Karpas-422 (cell line): Measurements from ENCODE around the gene ITGA7. TPM values are rescaled to one million over a fixed set of nuclear protein-coding genes. Genes with fewer than 3 reads are reported as not detected.

Experiments
- DNase-seq: peaks from one replicate; pipeline ENCODE4 v3.0.0-alpha.2; 2015
- H2AFZ ChIP-seq: fragments of 200-600 bp; sonication (generic); 2 replicates; pipeline ENCODE4 v1.6.1; 2014; ENCODE audit warnings: antibody characterized with exemption, low read length, mixed read lengths
- H3K27ac ChIP-seq: fragments of 200-600 bp; sonication (generic); 2 replicates; pipeline ENCODE4 v1.5.1; 2014; ENCODE audit warnings: mild to moderate bottlenecking, low read length, moderate library complexity
- H3K27me3 ChIP-seq: fragments of 200-600 bp; sonication (generic); 2 replicates; pipeline ENCODE4 v1.6.1; 2014; ENCODE audit warnings: low read length, mixed read lengths
- H3K36me3 ChIP-seq: fragments of 200-600 bp; sonication (generic); 2 replicates; pipeline ENCODE4 v1.6.1; 2014; ENCODE audit warnings: low read length, mixed read lengths; ENCODE audit not compliant: insufficient read depth
- H3K4me1 ChIP-seq: fragments of 200-600 bp; sonication (generic); 2 replicates; pipeline ENCODE4 v1.6.1; 2014; ENCODE audit warnings: mild to moderate bottlenecking, low read length, mixed read lengths
- H3K4me2 ChIP-seq: fragments of 200-600 bp; sonication (generic); 2 replicates; pipeline ENCODE4 v1.6.1; 2014; ENCODE audit warnings: low read length, low read depth, mild to moderate bottlenecking; ENCODE audit not compliant: poor library complexity, severe bottlenecking
- H3K4me3 ChIP-seq: fragments of 200-600 bp; sonication (generic); 2 replicates; pipeline ENCODE4 v1.5.1; 2014; ENCODE audit warnings: mild to moderate bottlenecking, antibody characterized with exemption, low read length, mixed read lengths
- H3K79me2 ChIP-seq: fragments of 200-600 bp; sonication (generic); 2 replicates; pipeline ENCODE4 v1.6.1; 2014; ENCODE audit warnings: mild to moderate bottlenecking, low read length, mixed read lengths
- H3K9ac ChIP-seq: fragments of 200-600 bp; sonication (generic); 2 replicates; pipeline ENCODE4 v1.6.0; 2014; ENCODE audit warnings: low read length
- H3K9me2 ChIP-seq: fragments of 200-600 bp; sonication (generic), shearing (Covaris generic); replicated peaks from 2 replicates; pipeline ENCODE4 v1.6.0; 2014; ENCODE audit warnings: mild to moderate bottlenecking, low read length, moderate library complexity; ENCODE audit not compliant: insufficient read depth
- H3K9me3 ChIP-seq: fragments of 300-700, 200-600 bp; sonication (generic); 2 replicates; pipeline ENCODE4 v1.6.1; 2014; ENCODE audit warnings: low read length, mixed read lengths
- H4K20me1 ChIP-seq: fragments of 200-600 bp; sonication (generic); 2 replicates; pipeline ENCODE4 v1.6.1; 2014; ENCODE audit warnings: mild to moderate bottlenecking, antibody characterized with exemption, low read length, low read depth; ENCODE audit not compliant: insufficient read depth
- total RNA-seq: library from RNA; depleted of rRNA; stranded (reverse); fragments of >200 nt; shearing (Covaris generic); gene quantifications from 2 replicates; pipeline ENCODE4 v1.2.3, GENCODE V29; 2014; ENCODE audit warnings: low replicate concordance; rRNA removed

Gene ITGA7
- 0.78 and 2.6 TPM in 2 replicates for total RNA-seq

- Histone ChIP-seq H4K20me1 (no peaks in the 10 kb centered on the region), H3K27ac (no peak within 1 kb of the TSS), H2AFZ (peak within 1 kb of the TSS; percentile 78), H3K4me2 (peak within 1 kb of the TSS; percentile 59), H3K9me3 (no peaks in the 10 kb centered on the region), H3K9ac (peak within 1 kb of the TSS; percentile 41), H3K36me3 (no peaks in the 10 kb centered on the region), H3K9me2 (no peaks in the 10 kb centered on the region), H3K4me1 (peaks cover 12% of the 10 kb centered on the region), H3K4me3 (peak within 1 kb of the TSS; percentile 62; the same call in 1 of the 2 replicates), H3K79me2 (no peaks in the 10 kb centered on the region), H3K27me3 (no peaks in the 10 kb centered on the region)
- DNase-seq, result no peak
These were observed at the start of gene ITGA7 for GRCh38 chr12:55707841-55708694. Gene ITGA7, minus strand, starts transcription at chr12:55707904. Its CDS starts 222 bp downstream, at chr12:55707682.

GRCh38 chr12:55755246-55755645, 47.5 kb upstream of the ITGA7 start:
- H4K20me1 ChIP-seq, result no peaks in the 10 kb centered on the region
- H3K27me3 ChIP-seq, result no peaks in the 10 kb centered on the region
- H3K9me3 ChIP-seq, result no peaks in the 10 kb centered on the region
- no peak overlapping the region for H3K4me2 ChIP-seq
- H3K9me2 ChIP-seq, result no peaks in the 10 kb centered on the region
- no peak overlapping the region for H3K27ac ChIP-seq
- no peak overlapping the region for H3K9ac ChIP-seq
- H2AFZ ChIP-seq, result no peak overlapping the region
- H3K4me3 ChIP-seq, result no peak overlapping the region
- no peaks in the 10 kb centered on the region for H3K4me1 ChIP-seq
- H3K36me3 ChIP-seq, result peaks cover 55% of the 10 kb centered on the region
- H3K79me2 ChIP-seq, result peaks cover 16% of the 10 kb centered on the region
- DNase-seq, result no peak

- no peak overlapping the region for H3K9ac ChIP-seq
- H3K79me2 ChIP-seq, result peaks cover 9% of the 10 kb centered on the region
- no peak overlapping the region for H3K27ac ChIP-seq
- H3K9me2 ChIP-seq, result no peaks in the 10 kb centered on the region
- no peak overlapping the region for H3K4me3 ChIP-seq
- no peak overlapping the region for H3K4me2 ChIP-seq
- peaks cover 14% of the 10 kb centered on the region for H3K36me3 ChIP-seq
- DNase-seq, result no peak
- H3K9me3 ChIP-seq, result no peaks in the 10 kb centered on the region
- peaks cover 46% of the 10 kb centered on the region for H3K4me1 ChIP-seq
- H3K27me3 ChIP-seq, result no peaks in the 10 kb centered on the region
- H4K20me1 ChIP-seq, result peaks cover 14% of the 10 kb centered on the region
- H2AFZ ChIP-seq, result no peak overlapping the region
These were observed 40.7 kb upstream of the ITGA7 start for GRCh38 chr12:55748230-55748993.

- no peak overlapping the region for H3K4me2 ChIP-seq
- no peak for DNase-seq
- no peak overlapping the region for H2AFZ ChIP-seq
- H3K79me2 ChIP-seq, result peaks cover 9% of the 10 kb centered on the region
- no peaks in the 10 kb centered on the region for H3K9me3 ChIP-seq
- H3K4me3 ChIP-seq, result no peak overlapping the region
- H3K27ac ChIP-seq, result no peak overlapping the region
- H3K9ac ChIP-seq, result no peak overlapping the region
- H3K27me3 ChIP-seq, result no peaks in the 10 kb centered on the region
- H3K9me2 ChIP-seq, result no peaks in the 10 kb centered on the region
- H3K4me1 ChIP-seq, result peaks cover 51% of the 10 kb centered on the region
- H3K36me3 ChIP-seq, result no peaks in the 10 kb centered on the region; the same call in 1 of the 2 replicates
- peaks cover 14% of the 10 kb centered on the region for H4K20me1 ChIP-seq
These were observed 39.2 kb upstream of the ITGA7 start for GRCh38 chr12:55746913-55747231.

- peak overlapping the region; percentile 68 for H3K27ac ChIP-seq
- H3K9ac ChIP-seq, result peak overlapping the region; percentile 77; the same call in 1 of the 2 replicates
- H3K36me3 ChIP-seq, result no peaks in the 10 kb centered on the region; the same call in 1 of the 2 replicates
- no peak overlapping the region for H3K4me3 ChIP-seq
- H3K79me2 ChIP-seq, result peaks cover 9% of the 10 kb centered on the region
- no peaks in the 10 kb centered on the region for H3K9me2 ChIP-seq
- H2AFZ ChIP-seq, result no peak overlapping the region
- no peak for DNase-seq
- H3K4me1 ChIP-seq, result peaks cover 51% of the 10 kb centered on the region
- peak overlapping the region; percentile 98 for H3K4me2 ChIP-seq
- H4K20me1 ChIP-seq, result peaks cover 14% of the 10 kb centered on the region
- H3K9me3 ChIP-seq, result no peaks in the 10 kb centered on the region
- H3K27me3 ChIP-seq, result no peaks in the 10 kb centered on the region
These were observed 38.6 kb upstream of the ITGA7 start for GRCh38 chr12:55746174-55746912.

- Histone ChIP-seq H3K9me3 (no peaks in the 10 kb centered on the region), H3K4me2 (peak overlapping the region; percentile 98), H2AFZ (no peak overlapping the region), H3K4me1 (peaks cover 51% of the 10 kb centered on the region), H3K27ac (peak overlapping the region; percentile 68), H3K9ac (peak overlapping the region; percentile 77), H3K79me2 (peaks cover 9% of the 10 kb centered on the region), H3K4me3 (peak overlapping the region; percentile 86), H3K36me3 (no peaks in the 10 kb centered on the region), H3K27me3 (no peaks in the 10 kb centered on the region), H4K20me1 (peaks cover 14% of the 10 kb centered on the region), H3K9me2 (no peaks in the 10 kb centered on the region)
- DNase-seq, result peak; percentile 79
These were observed 37.9 kb upstream of the ITGA7 start for GRCh38 chr12:55745361-55746173.

- Histone ChIP-seq H3K4me2 (peak overlapping the region; percentile 98), H3K4me1 (peaks cover 51% of the 10 kb centered on the region), H2AFZ (no peak overlapping the region), H3K4me3 (peak overlapping the region; percentile 86), H3K79me2 (peaks cover 9% of the 10 kb centered on the region), H3K36me3 (no peaks in the 10 kb centered on the region), H4K20me1 (peaks cover 14% of the 10 kb centered on the region), H3K27me3 (no peaks in the 10 kb centered on the region), H3K9ac (peak overlapping the region; percentile 77), H3K9me2 (no peaks in the 10 kb centered on the region), H3K27ac (peak overlapping the region; percentile 45), H3K9me3 (no peaks in the 10 kb centered on the region)
- DNase-seq, result no peak
These were observed 36.8 kb upstream of the ITGA7 start for GRCh38 chr12:55744340-55745030.
